ENCODE measurements around the gene ZBTB7C. TPM values are rescaled to one million over a fixed set of nuclear protein-coding genes. Genes with fewer than 3 reads are reported as not detected.

ZBTB7C gene
- total RNA-seq, 1 experiment from 2014 or later = 0.32 TPM

- DNase-seq (ENCODE audit: low spot score) = no peak
- Histone ChIP-seq H3K4me1 (ENCODE audit: insufficient read depth, low read length, poor library complexity, severe bottlenecking) (no peaks in the 10 kb centered on the region), H3K4me3 (ENCODE audit: low read depth, low read length, poor library complexity, severe bottlenecking) (no peak overlapping the region), H3K36me3 (ENCODE audit: insufficient read depth, low read length, poor library complexity, severe bottlenecking) (no peaks in the 10 kb centered on the region), H3K27me3 (replicated peaks; ENCODE audit: insufficient read depth, low read depth, low read length, poor library complexity) (no peaks in the 10 kb centered on the region), H3K9me3 (ENCODE audit: low read depth, low read length, poor library complexity, severe bottlenecking) (no peaks in the 10 kb centered on the region), H3K27ac (ENCODE audit: low read depth, low read length, poor library complexity, severe bottlenecking) (no peak overlapping the region)
- POLR2A ChIA-PET (ENCODE audit: low non-redundant PET) = no interaction called here
- no TSS peak for BruUV-seq (replicated peaks)
- CTCF ChIA-PET = no interaction called here
- TF ChIP-seq CTCF (conservative IDR thresholded peaks at IDR 0.05; ENCODE audit: low read depth, low read length) (no peak), EZH2 (IDR thresholded peaks at IDR 0.05; ENCODE audit: borderline replicate concordance, low read depth, low read length, poor library complexity, severe bottlenecking) (no peak)
- intact Hi-C loops (cut with micrococcal nuclease; ENCODE audit: unreplicated experiment) = no loop called here
These were observed 336.6 kb downstream of the ZBTB7C start for GRCh38 chr18:48072428-48073204.

GRCh38 chr18:48068916-48069445, 340.2 kb downstream of the ZBTB7C start:
- H3K9me3 ChIP-seq (ENCODE audit: low read depth, low read length, poor library complexity, severe bottlenecking) = no peaks in the 10 kb centered on the region
- H3K27me3 ChIP-seq (replicated peaks; ENCODE audit: insufficient read depth, low read depth, low read length, poor library complexity) = no peaks in the 10 kb centered on the region
- TF ChIP-seq CTCF (conservative IDR thresholded peaks at IDR 0.05; ENCODE audit: low read depth, low read length) = no peak
- TF ChIP-seq EZH2 (IDR thresholded peaks at IDR 0.05; ENCODE audit: borderline replicate concordance, low read depth, low read length, poor library complexity, severe bottlenecking) = no peak
- no peak overlapping the region for H3K27ac ChIP-seq (ENCODE audit: low read depth, low read length, poor library complexity, severe bottlenecking)
- no peak for DNase-seq (ENCODE audit: low spot score)
- ChIA-PET CTCF (no interaction called here), POLR2A (ENCODE audit: low non-redundant PET) (no interaction called here)
- no peak overlapping the region for H3K4me3 ChIP-seq (ENCODE audit: low read depth, low read length, poor library complexity, severe bottlenecking)
- no peaks in the 10 kb centered on the region for H3K4me1 ChIP-seq (ENCODE audit: insufficient read depth, low read length, poor library complexity, severe bottlenecking)
- H3K36me3 ChIP-seq (ENCODE audit: insufficient read depth, low read length, poor library complexity, severe bottlenecking) = no peaks in the 10 kb centered on the region
- intact Hi-C loops (cut with micrococcal nuclease; ENCODE audit: unreplicated experiment) = no loop called here
- no TSS peak for BruUV-seq (replicated peaks)

- no peak for DNase-seq (ENCODE audit: low spot score)
- intact Hi-C loops (cut with micrococcal nuclease; ENCODE audit: unreplicated experiment) = no loop called here
- no TSS peak for BruUV-seq (replicated peaks)
- H3K27me3 ChIP-seq (replicated peaks; ENCODE audit: insufficient read depth, low read depth, low read length, poor library complexity) = no peaks in the 10 kb centered on the region
- no peaks in the 10 kb centered on the region for H3K36me3 ChIP-seq (ENCODE audit: insufficient read depth, low read length, poor library complexity, severe bottlenecking)
- H3K4me1 ChIP-seq (ENCODE audit: insufficient read depth, low read length, poor library complexity, severe bottlenecking) = no peaks in the 10 kb centered on the region
- ChIA-PET POLR2A (ENCODE audit: low non-redundant PET) (no interaction called here), CTCF (no interaction called here)
- no peak overlapping the region for H3K4me3 ChIP-seq (ENCODE audit: low read depth, low read length, poor library complexity, severe bottlenecking)
- H3K27ac ChIP-seq (ENCODE audit: low read depth, low read length, poor library complexity, severe bottlenecking) = no peak overlapping the region
- no peaks in the 10 kb centered on the region for H3K9me3 ChIP-seq (ENCODE audit: low read depth, low read length, poor library complexity, severe bottlenecking)
- TF ChIP-seq EZH2 (IDR thresholded peaks at IDR 0.05; ENCODE audit: borderline replicate concordance, low read depth, low read length, poor library complexity, severe bottlenecking) = no peak
- no peak for TF ChIP-seq CTCF (conservative IDR thresholded peaks at IDR 0.05; ENCODE audit: low read depth, low read length)
These were observed 342.9 kb downstream of the ZBTB7C start for GRCh38 chr18:48066225-48066652.
